Naive B cell (primary cell): Measurements from ENCODE around the gene PIPOX. TPM values are rescaled to one million over a fixed set of nuclear protein-coding genes. Genes with fewer than 3 reads are reported as not detected.
"Not testable (repeated sequence)": the region's sequence is repeated elsewhere in the genome, so short reads cannot be mapped to it uniquely, and the experiment has no call there.

Experiments
- ATAC-seq, 2 donors: fragments of 150-1000 bp; cut with Tn5 transposase; 2 replicates each; pipeline ENCODE4 v1.10.0; 2021; ENCODE audit warnings: low read depth in 2 of 2, mild to moderate bottlenecking in 2 of 2, moderate library complexity in 2 of 2
- DNase-seq: peaks from one replicate; pipeline ENCODE4 v3.0.0; 2022
- H3K27ac Mint-ChIP-seq, 6 donors: one replicate each; pipeline ENCODE4 v1.8.0; 2020 to 2022; ENCODE audit warnings: mild to moderate bottlenecking in 6 of 6, mixed read lengths in 6 of 6, moderate library complexity in 5 of 6, inconsistent platforms in 2 of 6
- H3K27me3 Mint-ChIP-seq, 3 donors: one replicate each; pipeline ENCODE4 v1.8.0; 2021 to 2022; ENCODE audit warnings: mixed read lengths in 3 of 3, mild to moderate bottlenecking in 1 of 3
- H3K36me3 Mint-ChIP-seq, 2 donors: one replicate each; pipeline ENCODE4 v1.8.0; 2020 to 2022; ENCODE audit warnings: mixed read lengths in 2 of 2, inconsistent platforms in 1 of 2, mild to moderate bottlenecking in 1 of 2
- H3K4me1 Mint-ChIP-seq, 3 donors: one replicate each; pipeline ENCODE4 v1.8.0; 2020 to 2022; ENCODE audit warnings: mixed read lengths in 3 of 3, inconsistent platforms in 1 of 3, mild to moderate bottlenecking in 1 of 3, moderate library complexity in 1 of 3
- H3K4me3 Mint-ChIP-seq, 8 donors: one replicate each; pipeline ENCODE4 v1.8.0; 2020 to 2022; ENCODE audit warnings: mild to moderate bottlenecking in 8 of 8, mixed read lengths in 8 of 8, moderate library complexity in 8 of 8, inconsistent platforms in 2 of 8
- H3K9me3 Mint-ChIP-seq, 7 donors: one replicate each; pipeline ENCODE4 v1.8.0; 2020 to 2022; ENCODE audit warnings: mixed read lengths in 7 of 7, mild to moderate bottlenecking in 5 of 7, inconsistent platforms in 2 of 7, moderate library complexity in 1 of 7
- polyA plus RNA-seq, 6 donors: library from polyadenylated mRNA; unstranded; fragments of 300-500 nt; fragmentation: Illumina TruSeq; gene quantifications; one replicate each; pipeline ENCODE4 v1.2.3, GENCODE V29; 2021; ENCODE audit warnings: low read depth in 6 of 6

The PIPOX gene
- polyA plus RNA-seq, 6 donors from 2014 or later: 0.23 to 2.8 (median 0.98) TPM

DNA sequence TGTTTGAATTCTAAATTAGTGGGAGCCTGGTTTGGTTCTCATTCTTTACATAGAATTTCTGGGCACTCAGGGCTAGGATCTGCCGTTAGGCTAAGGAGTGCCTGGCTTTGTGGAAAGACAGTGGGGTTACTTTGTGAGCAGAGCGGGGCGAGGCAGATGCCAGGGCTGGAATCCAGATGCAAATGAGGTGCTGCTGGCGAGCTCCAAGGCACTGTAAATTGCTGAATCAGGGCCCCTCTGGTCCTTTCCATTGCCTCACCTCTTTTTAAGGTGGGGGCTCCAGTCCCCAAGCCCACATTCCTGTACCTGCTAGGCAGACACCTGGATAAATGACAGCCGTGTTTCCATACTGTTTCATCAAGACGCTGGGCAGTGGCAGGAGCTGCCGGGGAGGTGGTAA, 33.8 kb downstream of the PIPOX start:
- H3K27me3 Mint-ChIP-seq: no peaks in the 10 kb centered on the region
- H3K4me1 Mint-ChIP-seq: peaks cover 0 to 5% (median 4%) of the 10 kb centered on the region in 3 donors
- DNase-seq (no peak), ATAC-seq (no peak)
- H3K27ac Mint-ChIP-seq: peak overlapping the region in 4 of 6 donors; percentile 41 to 58 (median 49)
- H3K9me3 Mint-ChIP-seq: no peaks in the 10 kb centered on the region
- peaks cover 4 to 20% of the 10 kb centered on the region in 2 donors for H3K36me3 Mint-ChIP-seq
- H3K4me3 Mint-ChIP-seq: no peak overlapping the region

GRCh38 chr17:29077320-29077719, 34.4 kb downstream of the PIPOX start:
- Mint-ChIP-seq H3K27ac (peak overlapping the region in 2 of 6 donors; percentile 1 to 73), H3K36me3 (peaks cover 4 to 22% of the 10 kb centered on the region in 2 donors), H3K4me3 (no peak overlapping the region), H3K27me3 (no peaks in the 10 kb centered on the region), H3K9me3 (no peaks in the 10 kb centered on the region), H3K4me1 (peaks cover 0 to 5% (median 4%) of the 10 kb centered on the region in 3 donors)
- DNase-seq (no peak), ATAC-seq (no peak)

DNA sequence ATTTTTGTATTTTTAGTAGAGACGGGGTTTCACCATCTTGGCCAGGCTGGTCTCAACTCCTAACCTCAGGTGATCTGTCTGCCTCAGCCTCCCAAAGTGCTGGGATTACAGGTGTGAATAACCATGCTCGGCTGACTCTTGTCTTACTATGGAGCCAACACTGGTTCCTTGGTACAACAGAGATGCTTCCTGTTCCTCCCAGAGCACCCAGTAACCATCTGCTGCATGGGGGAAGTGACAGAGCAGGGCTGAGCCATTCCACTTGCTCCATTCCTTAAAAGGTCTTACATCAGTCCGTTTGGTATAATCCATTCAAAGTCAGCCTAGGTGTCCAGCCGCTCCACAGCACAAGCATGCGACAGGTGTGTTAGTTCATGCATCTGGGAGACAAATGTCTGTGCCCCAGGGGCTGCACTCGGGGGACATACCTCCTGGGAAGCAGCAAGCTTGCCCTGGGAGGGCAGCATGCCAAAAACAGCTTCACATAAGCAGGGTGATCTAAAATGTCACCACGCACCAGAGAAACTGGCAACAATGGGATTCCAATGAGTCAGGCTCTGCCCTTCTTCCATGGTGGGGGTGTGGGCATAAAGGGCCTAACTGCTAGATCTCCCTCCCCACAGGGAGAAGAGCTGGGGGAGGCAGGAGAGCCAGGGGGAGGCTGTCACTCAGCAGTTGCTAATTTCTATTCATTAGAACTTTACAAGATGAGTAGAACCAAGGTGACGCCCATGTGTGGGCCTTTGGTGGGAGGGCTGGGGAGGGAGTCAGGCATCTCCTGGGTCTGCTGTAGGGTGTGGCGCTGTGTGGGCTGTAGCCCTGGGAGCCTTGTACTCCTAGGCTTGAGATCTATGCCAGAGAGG, 35.5 kb downstream of the PIPOX start:
- Mint-ChIP-seq H3K36me3 (peaks cover 4 to 22% of the 10 kb centered on the region in 2 donors), H3K4me3 (no peak overlapping the region), H3K27ac (no peak overlapping the region), H3K27me3 (no peaks in the 10 kb centered on the region), H3K4me1 (peaks cover 0 to 5% (median 4%) of the 10 kb centered on the region in 3 donors), H3K9me3 (no peaks in the 10 kb centered on the region)
- ATAC-seq (no peak), DNase-seq (no peak)

GRCh38 chr17:29079433-29079832, 36.5 kb downstream of the PIPOX start:
- H3K27me3 Mint-ChIP-seq: no peaks in the 10 kb centered on the region
- no peaks in the 10 kb centered on the region for H3K9me3 Mint-ChIP-seq
- no peak for DNase-seq
- no peak overlapping the region for H3K4me3 Mint-ChIP-seq
- peaks cover 4 to 22% of the 10 kb centered on the region in 2 donors for H3K36me3 Mint-ChIP-seq
- peaks cover 0 to 5% (median 4%) of the 10 kb centered on the region in 3 donors for H3K4me1 Mint-ChIP-seq
- no peak for ATAC-seq
- H3K27ac Mint-ChIP-seq: peak overlapping the region in 1 of 6 donors; percentile 47

DNA sequence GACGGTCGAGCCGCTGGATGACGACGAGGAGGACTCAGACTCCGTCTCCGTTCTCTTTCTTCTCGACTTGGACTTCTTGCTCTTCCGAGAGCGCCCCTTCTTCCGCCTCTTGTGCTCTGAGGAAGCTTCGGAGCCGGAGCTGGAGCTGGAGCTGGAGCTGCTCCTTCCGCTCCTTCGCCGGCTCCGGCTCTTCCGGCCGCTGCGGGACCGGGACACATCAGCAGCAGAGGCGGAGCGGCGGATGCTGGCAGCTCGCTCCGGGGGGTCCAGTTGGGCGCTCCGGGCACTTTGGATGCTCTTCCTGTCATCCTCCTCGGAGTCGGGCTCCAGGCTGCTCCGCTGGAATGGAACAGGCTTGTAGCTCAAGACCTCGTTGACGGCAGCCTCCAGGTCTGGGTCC, 36.9 kb downstream of the PIPOX start:
- ATAC-seq: no peak
- Mint-ChIP-seq H3K9me3 (no peaks in the 10 kb centered on the region), H3K4me3 (no peak overlapping the region), H3K27ac (peak overlapping the region in 1 of 6 donors; percentile 47), H3K4me1 (peaks cover 0 to 5% (median 4%) of the 10 kb centered on the region in 3 donors), H3K36me3 (peaks cover 4 to 22% of the 10 kb centered on the region in 2 donors), H3K27me3 (no peaks in the 10 kb centered on the region)
- no peak for DNase-seq

- Mint-ChIP-seq H3K4me1 (peaks cover 0 to 5% (median 4%) of the 10 kb centered on the region in 3 donors), H3K27me3 (no peaks in the 10 kb centered on the region), H3K27ac (no peak overlapping the region), H3K9me3 (no peaks in the 10 kb centered on the region), H3K4me3 (no peak overlapping the region), H3K36me3 (peaks cover 4 to 22% of the 10 kb centered on the region in 2 donors)
- no peak for ATAC-seq
- no peak for DNase-seq
Measured at GRCh38 chr17:29080323-29080722, 37.4 kb downstream of the PIPOX start.

- H3K4me1 Mint-ChIP-seq: peaks cover 0 to 5% (median 0%) of the 10 kb centered on the region in 3 donors
- H3K4me3 Mint-ChIP-seq: no peak overlapping the region
- peaks cover 4 to 22% of the 10 kb centered on the region in 2 donors for H3K36me3 Mint-ChIP-seq
- ATAC-seq (no peak), DNase-seq (no peak)
- H3K27ac Mint-ChIP-seq: peak overlapping the region in 2 of 6 donors; percentile 3 to 88
- H3K27me3 Mint-ChIP-seq: no peaks in the 10 kb centered on the region
- no peaks in the 10 kb centered on the region for H3K9me3 Mint-ChIP-seq
Measured at GRCh38 chr17:29080965-29081364, 38.0 kb downstream of the PIPOX start.

DNA sequence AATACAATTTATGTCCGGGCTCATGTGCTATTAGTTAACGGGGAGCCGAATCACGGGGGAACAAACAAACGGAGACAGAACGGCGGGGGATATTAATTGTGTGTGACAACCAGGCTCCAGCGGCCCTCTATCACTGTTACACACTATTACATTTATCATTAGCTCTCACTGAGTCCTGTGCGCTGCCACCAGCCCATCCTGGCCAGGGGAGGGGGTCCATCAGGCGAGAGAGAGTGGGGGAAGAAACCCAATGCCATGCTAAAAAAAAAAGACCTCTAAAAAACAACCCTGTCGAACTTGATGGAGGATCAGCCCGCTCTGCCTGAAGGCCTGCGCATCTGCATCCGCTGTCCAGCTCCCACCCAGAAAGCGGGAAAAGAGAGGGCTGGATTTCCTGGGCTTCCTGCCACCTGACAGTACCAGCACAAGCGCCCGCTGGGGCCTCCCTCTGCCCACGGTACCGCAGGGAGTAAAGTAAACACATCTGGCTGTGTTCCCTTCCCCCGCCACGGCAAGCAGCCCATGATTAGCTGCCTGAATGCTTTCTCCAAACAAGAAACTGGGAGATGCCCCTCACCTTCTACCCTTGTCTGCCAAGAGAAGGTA, 41.7 kb downstream of the PIPOX start:
- peaks cover 0 to 7% (median 7%) of the 10 kb centered on the region in 3 donors for H3K4me1 Mint-ChIP-seq
- ATAC-seq (no peak), DNase-seq (no peak)
- H3K27me3 Mint-ChIP-seq: no peaks in the 10 kb centered on the region
- no peaks in the 10 kb centered on the region for H3K9me3 Mint-ChIP-seq
- no peak overlapping the region for H3K4me3 Mint-ChIP-seq
- peaks cover 0 to 48% of the 10 kb centered on the region in 2 donors for H3K36me3 Mint-ChIP-seq
- peak overlapping the region in 2 of 6 donors; percentile 41 to 47 for H3K27ac Mint-ChIP-seq

- Mint-ChIP-seq H3K36me3 (peaks cover 0 to 44% of the 10 kb centered on the region in 2 donors), H3K27me3 (no peaks in the 10 kb centered on the region), H3K4me3 (no peak overlapping the region), H3K9me3 (no peaks in the 10 kb centered on the region), H3K27ac (no peak overlapping the region), H3K4me1 (peaks cover 0 to 7% (median 7%) of the 10 kb centered on the region in 3 donors)
- DNase-seq: no peak
- ATAC-seq: no peak
Measured at GRCh38 chr17:29085223-29085622, 42.3 kb downstream of the PIPOX start.

- no peak overlapping the region for H3K4me3 Mint-ChIP-seq
- H3K36me3 Mint-ChIP-seq: peaks cover 0 to 29% of the 10 kb centered on the region in 2 donors
- H3K9me3 Mint-ChIP-seq: no peaks in the 10 kb centered on the region
- peak overlapping the region in 1 of 6 donors; percentile 6 for H3K27ac Mint-ChIP-seq
- no peaks in the 10 kb centered on the region for H3K27me3 Mint-ChIP-seq
- no peak for ATAC-seq
- H3K4me1 Mint-ChIP-seq: peaks cover 0 to 7% (median 2%) of the 10 kb centered on the region in 3 donors
- no peak for DNase-seq
Measured at GRCh38 chr17:29086628-29087332, 43.8 kb downstream of the PIPOX start.

DNA sequence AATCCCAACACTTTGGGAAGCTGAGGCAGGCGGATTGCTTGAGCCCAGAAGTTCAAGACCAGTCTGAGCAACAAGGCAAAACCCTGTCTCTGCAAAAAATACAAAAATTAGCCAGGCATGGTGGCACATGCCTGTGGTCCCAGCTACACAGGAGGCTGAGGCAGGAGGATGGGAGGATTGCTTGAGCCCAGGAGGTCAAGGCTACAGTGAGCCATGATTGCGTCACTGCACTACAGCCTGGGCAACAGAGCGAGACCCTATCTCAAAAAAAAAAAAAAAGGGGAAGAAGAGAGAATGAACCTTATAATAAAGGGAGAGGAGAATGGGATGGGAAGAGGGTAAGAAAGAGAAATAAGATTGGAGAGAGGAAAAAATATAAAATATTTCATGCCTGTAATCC, 45.8 kb downstream of the PIPOX start:
- not testable (repeated sequence) for H3K27me3 Mint-ChIP-seq, DNase-seq, H3K9me3 Mint-ChIP-seq, H3K4me3 Mint-ChIP-seq, H3K4me1 Mint-ChIP-seq, ATAC-seq
- peak overlapping the region in 2 of 6 donors; percentile 49 to 87 for H3K27ac Mint-ChIP-seq
- peaks cover 0 to 27% of the 10 kb centered on the region in 2 donors for H3K36me3 Mint-ChIP-seq

DNA sequence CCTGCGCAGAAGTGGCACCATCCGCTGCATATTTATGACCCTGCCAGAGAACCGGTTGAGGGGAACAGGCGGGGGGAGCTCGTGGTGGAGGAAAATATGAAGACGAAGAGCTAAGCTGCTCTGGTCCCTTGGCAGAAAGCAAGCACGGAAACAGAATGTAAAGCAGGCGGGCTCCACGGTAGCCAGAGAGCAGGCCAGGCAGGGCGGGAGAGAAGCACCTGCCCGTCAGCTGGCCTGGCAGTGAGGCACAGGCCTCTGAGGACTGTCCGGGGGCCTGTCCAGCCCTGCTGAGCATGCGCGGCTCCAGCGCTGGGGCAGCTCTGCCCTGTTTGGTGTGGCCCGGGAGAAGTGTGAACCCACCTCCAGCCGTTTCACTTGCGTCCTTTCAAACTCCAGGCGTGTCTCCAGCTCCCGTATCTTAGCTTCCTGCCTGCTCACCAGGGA, 46.7 kb downstream of the PIPOX start:
- ATAC-seq (no peak), DNase-seq (no peak)
- Mint-ChIP-seq H3K36me3 (peaks cover 0 to 27% of the 10 kb centered on the region in 2 donors), H3K27ac (peak overlapping the region in 2 of 6 donors; percentile 65 to 94), H3K9me3 (no peaks in the 10 kb centered on the region), H3K4me3 (no peak overlapping the region), H3K4me1 (peaks cover 0 to 7% (median 2%) of the 10 kb centered on the region in 3 donors), H3K27me3 (no peaks in the 10 kb centered on the region)

GRCh38 chr17:29090108-29090507, 47.2 kb downstream of the PIPOX start:
- DNase-seq (no peak), ATAC-seq (no peak)
- H3K4me3 Mint-ChIP-seq: peak overlapping the region in 1 of 8 donors; percentile 48
- no peaks in the 10 kb centered on the region for H3K27me3 Mint-ChIP-seq
- no peaks in the 10 kb centered on the region for H3K9me3 Mint-ChIP-seq
- no peak overlapping the region for H3K27ac Mint-ChIP-seq
- H3K4me1 Mint-ChIP-seq: peaks cover 0 to 7% (median 2%) of the 10 kb centered on the region in 3 donors
- H3K36me3 Mint-ChIP-seq: peaks cover 0 to 27% of the 10 kb centered on the region in 2 donors
